HG03103 (cell line): ENCODE results near the gene ZNFX1.
"Not testable (repeated sequence)": the region's sequence is repeated elsewhere in the genome, so short reads cannot be mapped to it uniquely, and the experiment has no call there.

Experiments
- ATAC-seq: cut with Tn5 transposase; IDR thresholded peaks from one replicate; pipeline ENCODE4 v1.9.1; 2021; ENCODE audit warnings: low read depth; ENCODE audit not compliant: unreplicated experiment

ZNFX1 gene

GRCh38 chr20:49278036-49278817 is at the start of gene ZNFX1:
Gene ZNFX1 (minus strand): TSS chr20:49278057. CDS start chr20:49275839, 2,218 bp downstream.
- peak; percentile 76 for ATAC-seq

GRCh38 chr20:49326026-49326425 is 48.2 kb upstream of the ZNFX1 start:
- ATAC-seq: no peak

GRCh38 chr20:49324306-49324705 is 46.4 kb upstream of the ZNFX1 start:
- no peak for ATAC-seq

GRCh38 chr20:49323622-49324238 is 45.9 kb upstream of the ZNFX1 start:
- ATAC-seq: no peak

GRCh38 chr20:49320460-49320859 is 42.6 kb upstream of the ZNFX1 start:
- no peak for ATAC-seq

- ATAC-seq: no peak
These were observed 41.5 kb upstream of the ZNFX1 start for GRCh38 chr20:49319208-49319809.

GRCh38 chr20:49318430-49319207 is 40.8 kb upstream of the ZNFX1 start:
- ATAC-seq: no peak

- no peak for ATAC-seq
These were observed 40.2 kb upstream of the ZNFX1 start for GRCh38 chr20:49318091-49318429.

- ATAC-seq: no peak
These were observed 38.8 kb upstream of the ZNFX1 start for GRCh38 chr20:49316704-49317103.

GRCh38 chr20:49315580-49315979 is 37.7 kb upstream of the ZNFX1 start:
- no peak for ATAC-seq

GRCh38 chr20:49314052-49314451 is 36.2 kb upstream of the ZNFX1 start:
- ATAC-seq: not testable (repeated sequence)

- no peak for ATAC-seq
These were observed 35.4 kb upstream of the ZNFX1 start for GRCh38 chr20:49313283-49313682.

- ATAC-seq: no peak
These were observed 34.8 kb upstream of the ZNFX1 start for GRCh38 chr20:49312661-49313060.

- no peak for ATAC-seq
These were observed 32.8 kb upstream of the ZNFX1 start for GRCh38 chr20:49310705-49311104.

- ATAC-seq: no peak
These were observed 31.0 kb upstream of the ZNFX1 start for GRCh38 chr20:49308875-49309274.

GRCh38 chr20:49306903-49307620 is 29.2 kb upstream of the ZNFX1 start:
- ATAC-seq: no peak

- ATAC-seq: no peak
These were observed 25.3 kb upstream of the ZNFX1 start for GRCh38 chr20:49303065-49303552.

GRCh38 chr20:49297605-49298530 is 20.0 kb upstream of the ZNFX1 start:
- no peak for ATAC-seq

GRCh38 chr20:49294002-49294654 is 16.3 kb upstream of the ZNFX1 start:
- not testable (repeated sequence) for ATAC-seq
